HG03039 (cell line): Measurements from ENCODE around the gene ANKRD33B.
"Not testable (repeated sequence)": the region's sequence is repeated elsewhere in the genome, so short reads cannot be mapped to it uniquely, and the experiment has no call there.

Experiments
- ATAC-seq: cut with Tn5 transposase; IDR thresholded peaks from one replicate; pipeline ENCODE4 v1.9.1; 2021; ENCODE audit warnings: mild to moderate bottlenecking, moderate library complexity; ENCODE audit not compliant: unreplicated experiment

ANKRD33B gene

GRCh38 chr5:10536931-10537579 is 26.8 kb upstream of the ANKRD33B start:
- ATAC-seq: no peak

GRCh38 chr5:10537624-10538023 is 26.2 kb upstream of the ANKRD33B start:
- no peak for ATAC-seq

- no peak for ATAC-seq
Measured at GRCh38 chr5:10538103-10538788, 25.6 kb upstream of the ANKRD33B start.

DNA sequence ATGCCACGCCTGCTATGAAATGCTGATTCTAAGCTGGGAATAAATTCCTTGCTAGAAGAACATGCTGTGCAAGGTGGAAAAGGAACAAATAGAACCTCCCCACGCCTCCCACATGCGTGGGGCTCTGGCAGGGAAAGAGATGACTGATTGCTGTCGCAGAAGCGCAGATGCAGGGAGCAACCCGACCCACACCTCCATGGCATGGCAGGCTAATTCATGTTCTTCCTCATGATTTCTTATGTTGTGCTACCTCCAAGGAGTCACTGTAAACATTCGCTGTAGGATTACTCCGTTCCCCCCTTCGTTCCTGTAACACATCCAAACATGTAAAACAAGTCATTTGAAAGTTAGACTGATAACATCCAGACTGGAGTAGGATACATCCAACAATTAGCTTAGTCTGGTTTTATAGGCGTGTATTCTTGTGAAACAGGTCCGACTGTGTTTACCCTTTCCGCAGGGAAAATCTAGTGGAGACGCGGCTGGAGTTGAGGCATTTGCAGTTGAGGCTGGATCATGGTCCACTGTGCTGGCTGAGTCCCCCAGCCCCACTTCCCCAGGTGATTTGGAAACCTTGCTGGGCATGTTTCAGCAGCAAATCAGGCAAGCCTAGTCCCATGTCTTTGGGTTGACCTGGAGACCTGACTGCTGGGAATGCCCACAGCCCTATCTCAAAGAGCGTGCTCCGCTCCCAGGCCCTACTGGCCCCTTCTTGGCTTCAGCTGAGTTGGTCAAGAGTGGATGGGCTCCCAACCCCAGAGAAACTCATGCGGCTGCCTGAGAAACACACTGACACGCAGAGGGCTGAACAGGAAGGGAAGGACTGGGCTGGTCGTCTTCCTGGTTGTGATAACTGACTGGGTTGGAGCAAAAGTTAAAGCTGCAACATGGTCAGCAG is 24.8 kb upstream of the ANKRD33B start:
- ATAC-seq: no peak

DNA sequence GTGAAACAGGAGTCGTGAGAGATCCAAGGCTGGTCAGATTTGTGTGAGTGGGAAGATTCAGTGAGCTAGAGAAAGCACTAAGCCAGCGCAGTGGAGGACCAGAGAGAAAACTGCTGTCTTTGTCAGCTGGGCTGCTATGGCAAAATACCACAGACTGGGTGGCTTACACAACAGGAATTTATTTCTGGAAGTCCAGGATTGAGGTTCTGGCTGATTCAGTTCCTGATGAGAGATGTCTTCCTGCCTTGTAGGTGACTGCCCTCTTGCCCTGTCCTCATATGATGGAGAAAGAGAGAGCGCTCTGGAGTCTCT is 24.2 kb upstream of the ANKRD33B start:
- no peak for ATAC-seq

DNA sequence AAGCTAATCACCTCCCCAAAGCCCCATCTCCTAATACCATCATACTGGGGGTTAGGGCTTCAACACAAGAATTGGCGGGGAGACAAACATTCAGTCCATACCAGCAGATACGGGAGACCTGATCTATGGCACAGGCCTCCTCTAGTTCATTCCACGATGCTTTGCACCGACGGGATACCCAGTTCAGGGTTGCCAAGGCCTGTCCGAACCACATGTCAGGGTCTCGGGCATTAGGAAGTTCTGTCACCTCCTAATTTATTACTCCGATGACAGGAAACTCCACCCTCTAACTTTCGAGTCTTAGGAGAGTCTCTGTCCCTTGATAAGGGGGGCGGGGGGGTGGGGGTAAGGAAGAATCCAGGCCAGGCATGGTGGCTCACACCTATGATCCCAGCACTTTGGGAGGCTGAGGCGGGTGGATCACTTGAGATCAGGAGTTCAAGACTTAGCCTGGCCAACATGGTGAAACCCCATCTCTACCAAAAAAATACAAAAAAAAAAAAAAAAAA is 23.8 kb upstream of the ANKRD33B start:
- no peak for ATAC-seq

GRCh38 chr5:10540951-10541646 is 22.8 kb upstream of the ANKRD33B start:
- no peak for ATAC-seq

DNA sequence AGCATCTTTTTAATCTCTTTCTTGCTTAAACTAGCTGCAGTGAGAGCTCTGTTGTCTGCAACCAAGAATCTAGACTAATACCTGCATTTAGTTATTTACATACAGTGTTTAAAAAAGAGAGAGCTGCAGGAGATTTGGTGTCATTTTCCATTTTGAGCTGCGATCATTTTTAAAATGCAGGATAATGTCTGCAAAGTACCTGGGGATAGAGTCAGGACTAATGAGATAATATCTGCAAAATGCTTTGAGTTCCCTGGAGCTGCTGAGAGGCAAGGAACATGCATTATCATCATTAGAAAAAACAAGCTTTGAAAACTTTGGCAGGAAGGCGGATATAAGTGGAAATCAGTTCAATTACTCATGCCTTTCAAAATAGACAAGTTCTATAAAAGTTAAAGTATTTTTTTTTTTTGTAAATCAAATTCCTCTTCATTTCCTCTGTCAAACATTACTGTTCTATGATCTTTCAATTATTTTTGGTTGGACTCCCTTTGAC is 21.8 kb upstream of the ANKRD33B start:
- no peak for ATAC-seq

- no peak for ATAC-seq
Measured at GRCh38 chr5:10543585-10544040, 20.3 kb upstream of the ANKRD33B start.

DNA sequence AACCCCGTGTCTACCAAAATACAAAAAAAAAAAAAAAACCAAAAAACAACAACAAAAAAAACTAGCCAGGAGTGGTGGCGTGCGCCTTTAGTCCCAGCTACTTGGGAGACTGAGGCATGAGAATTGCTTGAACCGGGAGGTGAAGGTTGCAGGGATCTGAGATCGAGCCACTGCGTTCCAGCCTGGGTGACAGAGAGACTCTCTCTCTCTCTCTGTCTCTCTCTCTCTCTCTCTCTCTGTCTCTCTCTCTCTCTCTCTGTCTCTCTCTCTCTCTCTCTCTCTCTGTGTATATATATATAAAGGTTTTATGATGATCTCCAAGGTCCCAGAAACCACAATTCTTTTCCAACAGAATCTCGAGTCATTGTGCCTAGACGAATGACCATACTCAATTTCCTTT is 18.8 kb upstream of the ANKRD33B start:
- ATAC-seq: no peak

GRCh38 chr5:10546186-10546585 is 17.7 kb upstream of the ANKRD33B start:
- no peak for ATAC-seq

DNA sequence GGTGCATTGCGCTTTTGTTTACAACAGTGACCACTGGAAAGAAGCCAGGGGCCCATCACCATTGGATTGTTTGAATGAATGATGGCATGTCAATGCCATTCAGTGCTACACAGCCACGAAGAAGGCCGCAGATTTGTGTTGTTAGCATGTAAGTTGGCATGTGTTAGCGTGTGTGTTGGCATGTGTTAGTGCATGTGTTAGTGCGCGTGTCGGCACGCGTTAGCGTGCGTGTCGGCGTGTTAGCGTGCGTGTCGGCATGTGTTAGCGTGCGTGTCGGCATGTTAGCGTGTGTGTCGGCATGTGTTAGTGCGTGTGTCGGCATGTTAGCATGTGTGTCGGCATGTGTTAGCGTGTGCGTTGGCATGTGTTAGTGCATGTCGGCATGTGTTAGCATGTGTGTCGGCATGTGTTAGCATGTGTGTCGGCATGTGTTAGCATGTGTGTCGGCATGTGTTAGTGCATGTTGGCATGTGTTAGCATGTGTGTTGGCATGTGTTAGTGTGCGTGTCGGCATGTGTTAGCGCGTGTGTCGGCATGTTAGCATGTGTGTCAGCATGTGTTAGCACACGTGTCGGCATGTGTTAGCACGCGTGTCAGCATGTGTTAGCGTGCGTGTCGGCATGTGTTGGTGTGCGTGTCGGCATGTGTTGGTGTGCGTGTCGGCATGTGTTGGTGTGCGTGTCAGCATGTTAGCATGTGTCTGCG is 15.3 kb upstream of the ANKRD33B start:
- no peak for ATAC-seq

DNA sequence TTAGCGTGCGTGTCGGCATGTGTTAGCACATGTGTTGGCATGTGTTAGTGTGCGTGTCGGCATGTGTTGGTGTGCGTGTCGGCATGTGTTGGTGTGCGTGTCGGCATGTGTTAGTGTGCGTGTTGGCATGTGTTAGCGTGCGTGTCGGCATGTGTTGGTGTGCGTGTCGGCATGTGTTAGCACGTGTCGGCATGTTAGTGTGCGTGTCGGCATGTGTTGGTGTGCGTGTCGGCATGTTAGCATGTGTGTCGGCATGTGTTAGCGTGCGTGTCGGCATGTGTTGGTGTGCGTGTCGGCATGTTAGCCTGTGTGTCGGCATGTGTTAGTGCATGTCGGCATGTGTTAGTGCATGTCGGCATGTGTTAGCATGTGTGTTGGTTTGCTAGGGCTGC is 14.8 kb upstream of the ANKRD33B start:
- ATAC-seq: not testable (repeated sequence)

DNA sequence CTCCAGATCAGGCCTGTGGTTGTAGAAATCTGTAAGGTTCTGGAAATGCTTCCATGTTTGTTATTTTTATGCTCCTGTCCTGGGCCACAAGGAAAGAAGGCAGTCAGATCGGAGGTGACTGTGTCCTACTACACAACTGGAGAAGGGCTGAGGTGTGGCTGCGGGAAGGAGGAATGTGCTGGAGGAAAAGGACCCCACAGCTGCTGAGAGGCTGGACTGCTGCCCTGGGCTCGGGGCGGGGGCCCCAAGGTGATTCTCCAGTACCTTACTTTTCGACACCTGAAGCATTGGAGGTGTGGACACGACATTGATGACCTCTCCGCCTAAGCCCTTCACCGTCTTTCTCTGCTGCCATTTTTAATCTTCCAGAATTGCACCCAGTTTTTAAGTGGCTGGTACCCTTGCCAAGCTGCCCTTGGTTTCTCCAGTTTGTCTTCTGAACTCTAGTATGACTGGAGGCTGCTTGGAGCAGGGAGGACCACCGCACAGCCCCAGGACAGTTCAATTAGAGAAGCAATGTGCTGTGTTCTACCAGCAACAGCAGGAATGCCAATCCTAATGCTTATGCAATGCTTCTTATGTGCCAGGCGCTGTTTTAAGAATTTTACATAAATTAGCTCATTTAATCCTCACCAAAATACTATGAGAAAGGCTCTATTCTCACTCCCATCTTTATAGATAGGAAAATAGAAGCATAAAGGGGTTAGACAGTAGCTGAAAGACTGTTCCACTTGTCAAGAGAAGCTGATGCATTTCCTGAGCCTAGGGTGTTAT is 13.5 kb upstream of the ANKRD33B start:
- no peak for ATAC-seq

DNA sequence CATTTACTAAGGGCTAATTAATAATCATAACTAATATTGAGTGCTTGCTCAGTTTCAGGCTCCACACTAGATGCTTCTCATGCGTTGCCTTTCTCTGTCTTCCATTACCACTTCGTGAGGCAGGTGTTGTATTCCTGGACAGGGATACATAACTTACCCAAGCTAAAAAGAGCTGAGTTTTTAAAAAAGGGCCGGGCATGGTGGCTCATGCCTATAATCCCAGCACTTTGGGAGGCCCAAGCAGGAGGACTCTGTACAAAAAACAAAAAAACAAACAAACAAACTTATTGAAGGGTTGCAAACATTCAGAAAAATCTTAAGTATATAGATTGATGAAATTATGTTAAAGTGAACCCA is 12.1 kb upstream of the ANKRD33B start:
- no peak for ATAC-seq

DNA sequence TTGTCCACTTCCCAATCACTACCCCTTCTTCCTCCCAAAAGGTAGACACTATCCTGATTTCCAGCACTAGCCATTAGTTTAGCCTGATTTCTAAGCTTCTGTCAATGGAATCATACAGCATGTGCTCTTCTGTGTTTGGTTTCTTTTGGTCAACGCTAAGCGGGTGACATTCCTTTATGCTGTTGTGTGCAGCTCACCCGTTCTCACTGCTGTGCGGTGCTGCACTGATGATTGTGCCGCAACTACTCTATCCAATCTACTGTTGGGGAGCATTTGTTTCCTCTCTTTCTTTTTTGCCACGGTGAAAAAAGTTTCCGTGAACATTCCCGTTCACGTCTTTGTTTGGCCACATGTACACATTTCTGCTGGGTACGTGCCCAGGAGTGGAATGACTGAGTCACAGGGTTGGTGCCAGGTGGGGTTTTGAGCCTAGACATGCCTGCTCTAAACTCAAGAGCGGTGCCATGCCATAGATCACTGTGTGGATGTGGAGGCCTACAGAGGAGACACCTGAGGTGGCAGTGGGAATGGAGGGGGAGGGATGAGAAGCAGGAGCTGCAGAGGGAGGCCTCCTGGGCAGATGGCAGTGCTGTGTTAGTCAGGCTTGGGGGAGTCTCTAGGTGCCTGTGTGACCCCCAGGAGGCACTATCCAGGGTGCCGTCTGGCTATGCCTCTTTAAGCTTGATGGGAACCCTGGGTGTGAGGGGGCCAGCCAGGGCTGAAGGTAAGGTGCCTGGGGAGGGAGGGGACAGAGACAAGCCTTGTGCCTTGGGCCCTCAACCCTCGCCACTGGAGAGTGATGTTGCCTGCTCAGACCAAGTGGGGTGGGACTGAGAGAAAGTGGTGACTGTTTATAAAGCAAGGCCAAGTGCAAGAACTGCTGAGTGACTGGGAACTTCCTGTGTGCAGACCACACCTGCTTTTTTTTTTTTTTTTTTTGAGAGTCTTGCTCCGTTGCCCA is 11.4 kb upstream of the ANKRD33B start:
- ATAC-seq: no peak

DNA sequence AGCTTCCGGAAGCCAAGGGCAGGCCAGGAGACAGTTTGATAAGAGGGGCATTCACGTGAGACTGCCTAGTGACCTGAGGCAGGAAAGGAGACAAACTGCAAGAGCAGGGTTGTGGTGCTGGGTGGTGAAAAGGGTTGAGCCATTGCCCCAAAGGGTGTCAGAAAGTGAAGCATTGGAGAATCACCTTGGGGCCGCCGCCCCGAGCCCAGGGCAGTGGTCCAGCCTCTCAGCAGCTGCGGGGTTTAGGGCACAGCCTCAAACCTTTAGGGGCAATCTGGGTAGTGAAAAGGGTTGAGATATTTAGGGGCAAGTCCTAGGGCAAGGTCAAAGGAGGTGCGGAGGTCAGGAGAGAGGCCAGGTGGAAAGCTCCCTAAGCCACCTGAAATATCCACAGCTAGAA is 10.4 kb upstream of the ANKRD33B start:
- ATAC-seq: no peak

DNA sequence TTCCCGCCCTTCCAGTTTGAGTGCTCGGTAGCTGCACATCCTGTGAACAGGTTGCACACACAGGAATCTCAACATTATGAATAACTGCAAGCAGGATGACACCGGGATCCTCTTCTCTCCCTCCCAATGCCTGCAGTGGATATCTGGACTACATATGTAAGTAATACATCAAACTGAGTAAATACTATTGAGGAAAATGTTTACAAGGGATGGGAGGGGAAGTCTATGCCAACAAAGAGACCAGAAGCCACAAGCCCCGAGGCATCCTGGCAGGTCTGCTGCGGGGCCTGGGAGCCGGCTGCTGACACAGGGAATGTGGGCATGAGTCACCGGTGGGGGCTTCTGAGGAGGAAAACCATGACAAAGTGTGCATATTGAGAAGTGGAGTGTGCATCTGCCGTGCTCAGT is 8.6 kb upstream of the ANKRD33B start:
- ATAC-seq: no peak
